ENCODE measurements around the gene RNGTT.

DNA sequence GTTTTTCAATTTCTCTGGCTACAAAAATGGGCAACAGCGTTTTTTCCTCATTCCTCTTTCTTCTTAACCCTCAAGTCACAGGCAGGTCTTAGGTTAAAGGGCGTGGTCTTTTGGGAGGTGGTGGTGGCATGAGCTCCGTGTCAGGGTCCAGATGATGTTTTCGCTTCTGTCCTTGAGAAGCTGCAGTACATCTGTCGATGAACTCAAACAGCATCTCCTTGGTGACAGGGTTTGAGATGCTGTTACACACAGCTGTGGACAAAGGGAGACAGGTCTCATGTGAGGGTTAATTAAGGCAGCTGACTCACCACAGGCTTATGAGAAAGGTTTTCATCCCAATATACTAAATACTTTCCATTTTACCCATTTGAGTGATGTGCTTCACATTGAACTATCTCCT lies 350.8 kb downstream of the RNGTT start:
- TF ChIP-seq, protein P1, sequence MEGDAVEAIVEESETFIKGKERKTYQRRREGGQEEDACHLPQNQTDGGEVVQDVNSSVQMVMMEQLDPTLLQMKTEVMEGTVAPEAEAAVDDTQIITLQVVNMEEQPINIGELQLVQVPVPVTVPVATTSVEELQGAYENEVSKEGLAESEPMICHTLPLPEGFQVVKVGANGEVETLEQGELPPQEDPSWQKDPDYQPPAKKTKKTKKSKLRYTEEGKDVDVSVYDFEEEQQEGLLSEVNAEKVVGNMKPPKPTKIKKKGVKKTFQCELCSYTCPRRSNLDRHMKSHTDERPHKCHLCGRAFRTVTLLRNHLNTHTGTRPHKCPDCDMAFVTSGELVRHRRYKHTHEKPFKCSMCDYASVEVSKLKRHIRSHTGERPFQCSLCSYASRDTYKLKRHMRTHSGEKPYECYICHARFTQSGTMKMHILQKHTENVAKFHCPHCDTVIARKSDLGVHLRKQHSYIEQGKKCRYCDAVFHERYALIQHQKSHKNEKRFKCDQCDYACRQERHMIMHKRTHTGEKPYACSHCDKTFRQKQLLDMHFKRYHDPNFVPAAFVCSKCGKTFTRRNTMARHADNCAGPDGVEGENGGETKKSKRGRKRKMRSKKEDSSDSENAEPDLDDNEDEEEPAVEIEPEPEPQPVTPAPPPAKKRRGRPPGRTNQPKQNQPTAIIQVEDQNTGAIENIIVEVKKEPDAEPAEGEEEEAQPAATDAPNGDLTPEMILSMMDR (conservative IDR thresholded peaks at IDR 0.05), result no peak
- TF ChIP-seq EZH2 (IDR thresholded peaks at IDR 0.05; ENCODE audit: low read depth), result no peak
